ENCODE measurements around the gene HHIPL1. TPM values are rescaled to one million over a fixed set of nuclear protein-coding genes. Genes with fewer than 3 reads are reported as not detected.

HHIPL1 gene
- total RNA-seq, 1 donor from 2014 or later: 0.86 TPM

DNA sequence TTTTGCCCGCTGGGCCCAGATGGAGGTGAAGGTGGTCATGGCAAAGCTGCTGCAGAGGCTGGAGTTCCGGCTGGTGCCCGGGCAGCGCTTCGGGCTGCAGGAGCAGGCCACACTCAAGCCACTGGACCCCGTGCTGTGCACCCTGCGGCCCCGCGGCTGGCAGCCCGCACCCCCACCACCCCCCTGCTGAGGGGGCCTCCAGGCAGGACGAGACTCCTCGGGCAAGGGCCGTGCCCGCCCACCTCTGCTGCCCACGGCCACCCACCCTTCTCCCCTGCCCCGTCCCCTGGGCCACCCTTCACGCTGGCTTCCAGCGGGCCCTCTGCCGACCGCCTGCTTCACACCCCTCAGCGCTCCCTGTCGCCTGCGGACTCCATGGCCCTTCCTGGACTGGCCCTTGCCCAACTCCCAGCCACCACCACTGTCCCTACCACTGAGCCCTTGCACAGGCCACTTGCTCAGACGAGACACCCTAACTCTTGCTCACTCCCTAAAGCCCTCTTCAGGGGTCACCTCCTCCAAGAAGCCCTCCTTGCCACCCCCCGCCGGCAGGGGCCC lies 81.7 kb downstream of the HHIPL1 start:
- no peak overlapping the region for H3K4me3 Mint-ChIP-seq (ENCODE audit: unreplicated experiment)
- peaks cover 36% of the 10 kb centered on the region for H3K27me3 Mint-ChIP-seq (ENCODE audit: low read depth, unreplicated experiment)
- no peak for TF ChIP-seq EZH2 (IDR thresholded peaks at IDR 0.05; ENCODE audit: insufficient read depth, low read length)
- TF ChIP-seq, protein P1, sequence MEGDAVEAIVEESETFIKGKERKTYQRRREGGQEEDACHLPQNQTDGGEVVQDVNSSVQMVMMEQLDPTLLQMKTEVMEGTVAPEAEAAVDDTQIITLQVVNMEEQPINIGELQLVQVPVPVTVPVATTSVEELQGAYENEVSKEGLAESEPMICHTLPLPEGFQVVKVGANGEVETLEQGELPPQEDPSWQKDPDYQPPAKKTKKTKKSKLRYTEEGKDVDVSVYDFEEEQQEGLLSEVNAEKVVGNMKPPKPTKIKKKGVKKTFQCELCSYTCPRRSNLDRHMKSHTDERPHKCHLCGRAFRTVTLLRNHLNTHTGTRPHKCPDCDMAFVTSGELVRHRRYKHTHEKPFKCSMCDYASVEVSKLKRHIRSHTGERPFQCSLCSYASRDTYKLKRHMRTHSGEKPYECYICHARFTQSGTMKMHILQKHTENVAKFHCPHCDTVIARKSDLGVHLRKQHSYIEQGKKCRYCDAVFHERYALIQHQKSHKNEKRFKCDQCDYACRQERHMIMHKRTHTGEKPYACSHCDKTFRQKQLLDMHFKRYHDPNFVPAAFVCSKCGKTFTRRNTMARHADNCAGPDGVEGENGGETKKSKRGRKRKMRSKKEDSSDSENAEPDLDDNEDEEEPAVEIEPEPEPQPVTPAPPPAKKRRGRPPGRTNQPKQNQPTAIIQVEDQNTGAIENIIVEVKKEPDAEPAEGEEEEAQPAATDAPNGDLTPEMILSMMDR (IDR thresholded peaks at IDR 0.05; ENCODE audit: insufficient read depth, low read depth, low read length): no peak
- Histone ChIP-seq H2AFZ (ENCODE audit: low read depth, low read length) (no peak overlapping the region), H3K27me3 (ENCODE audit: insufficient read depth, low read length) (peaks cover 8% of the 10 kb centered on the region), H3K79me2 (ENCODE audit: insufficient read depth, low read length) (no peaks in the 10 kb centered on the region), H3K4me2 (ENCODE audit: low read length) (no peak overlapping the region), H3K9ac (ENCODE audit: low read length) (no peak overlapping the region), H4K20me1 (ENCODE audit: insufficient read depth, low read length) (no peaks in the 10 kb centered on the region), H3K4me3 (ENCODE audit: insufficient read depth, low read depth, low read length) (no peak overlapping the region), H3K27ac (ENCODE audit: low read depth, low read length) (no peak overlapping the region), H3K4me1 (ENCODE audit: insufficient read depth, low read length) (peaks cover 3% of the 10 kb centered on the region), H3K9me3 (ENCODE audit: insufficient read depth, low read depth, low read length) (no peaks in the 10 kb centered on the region), H3K36me3 (ENCODE audit: insufficient read depth, low read length) (no peaks in the 10 kb centered on the region)
- H3K27ac Mint-ChIP-seq (ENCODE audit: unreplicated experiment): no peak overlapping the region
- no peaks in the 10 kb centered on the region for H3K36me3 Mint-ChIP-seq (ENCODE audit: low read depth, unreplicated experiment)
- FAIRE-seq (no peak), DNase-seq (ENCODE audit: low read depth) (no peak)
- no peaks in the 10 kb centered on the region for H3K4me1 Mint-ChIP-seq (ENCODE audit: low read depth, unreplicated experiment)
- no peaks in the 10 kb centered on the region for H3K9me3 Mint-ChIP-seq (ENCODE audit: unreplicated experiment)

DNA sequence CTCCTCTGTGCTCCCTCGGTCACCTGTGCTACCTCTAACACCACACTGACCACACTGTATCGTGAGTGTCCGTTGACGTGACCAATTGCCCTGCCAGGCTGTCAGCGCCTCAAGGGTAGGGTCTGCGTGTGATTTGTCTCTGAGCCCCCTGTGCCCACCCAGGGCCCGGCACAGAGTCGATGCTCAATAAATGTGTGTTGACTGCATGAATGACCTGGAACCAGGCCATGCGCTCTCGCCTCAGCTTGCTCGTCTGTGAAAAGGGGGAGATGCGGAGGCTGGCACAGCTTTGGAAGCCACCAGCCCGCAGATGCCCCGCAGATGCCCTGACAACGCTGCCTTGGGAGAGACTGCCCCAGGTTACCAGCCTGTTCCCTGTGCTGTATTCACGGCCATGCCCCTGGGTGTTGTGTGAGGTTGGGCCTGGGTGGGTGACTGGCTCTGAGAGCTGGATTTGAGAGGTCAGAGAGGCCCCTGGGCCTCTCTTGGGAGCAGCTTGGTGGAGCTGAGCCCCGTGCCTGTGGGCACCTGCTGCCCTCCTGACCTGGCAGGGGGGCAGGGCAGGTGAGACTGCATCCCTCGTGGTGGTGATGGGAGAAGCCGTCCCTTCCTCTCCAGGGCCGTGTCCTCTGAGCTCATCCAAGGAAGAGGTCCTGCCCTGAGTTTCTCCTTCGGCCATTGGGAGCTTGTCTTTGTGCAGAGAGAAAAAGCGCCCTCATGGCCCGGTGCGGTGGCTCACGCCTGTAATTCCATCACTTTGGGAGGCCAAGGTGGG lies 82.4 kb downstream of the HHIPL1 start:
- Histone ChIP-seq H3K4me2 (ENCODE audit: low read length) (no peak overlapping the region), H2AFZ (ENCODE audit: low read depth, low read length) (no peak overlapping the region), H3K9me3 (ENCODE audit: insufficient read depth, low read depth, low read length) (no peaks in the 10 kb centered on the region), H3K27ac (ENCODE audit: low read depth, low read length) (no peak overlapping the region), H3K36me3 (ENCODE audit: insufficient read depth, low read length) (no peaks in the 10 kb centered on the region), H3K27me3 (ENCODE audit: insufficient read depth, low read length) (peaks cover 7% of the 10 kb centered on the region), H3K9ac (ENCODE audit: low read length) (no peak overlapping the region), H3K4me1 (ENCODE audit: insufficient read depth, low read length) (peaks cover 3% of the 10 kb centered on the region), H3K79me2 (ENCODE audit: insufficient read depth, low read length) (no peaks in the 10 kb centered on the region), H4K20me1 (ENCODE audit: insufficient read depth, low read length) (no peaks in the 10 kb centered on the region), H3K4me3 (ENCODE audit: insufficient read depth, low read depth, low read length) (no peak overlapping the region)
- no peak overlapping the region for H3K4me3 Mint-ChIP-seq (ENCODE audit: unreplicated experiment)
- TF ChIP-seq, protein P1 (IDR thresholded peaks at IDR 0.05; ENCODE audit: insufficient read depth, low read depth, low read length): no peak
- no peak for TF ChIP-seq EZH2 (IDR thresholded peaks at IDR 0.05; ENCODE audit: insufficient read depth, low read length)
- H3K4me1 Mint-ChIP-seq (ENCODE audit: low read depth, unreplicated experiment): no peaks in the 10 kb centered on the region
- H3K9me3 Mint-ChIP-seq (ENCODE audit: unreplicated experiment): no peaks in the 10 kb centered on the region
- FAIRE-seq (no peak), DNase-seq (ENCODE audit: low read depth) (no peak)
- no peaks in the 10 kb centered on the region for H3K36me3 Mint-ChIP-seq (ENCODE audit: low read depth, unreplicated experiment)
- H3K27ac Mint-ChIP-seq (ENCODE audit: unreplicated experiment): no peak overlapping the region
- H3K27me3 Mint-ChIP-seq (ENCODE audit: low read depth, unreplicated experiment): peaks cover 36% of the 10 kb centered on the region
